ENCODE results near the gene CERS6.

DNA sequence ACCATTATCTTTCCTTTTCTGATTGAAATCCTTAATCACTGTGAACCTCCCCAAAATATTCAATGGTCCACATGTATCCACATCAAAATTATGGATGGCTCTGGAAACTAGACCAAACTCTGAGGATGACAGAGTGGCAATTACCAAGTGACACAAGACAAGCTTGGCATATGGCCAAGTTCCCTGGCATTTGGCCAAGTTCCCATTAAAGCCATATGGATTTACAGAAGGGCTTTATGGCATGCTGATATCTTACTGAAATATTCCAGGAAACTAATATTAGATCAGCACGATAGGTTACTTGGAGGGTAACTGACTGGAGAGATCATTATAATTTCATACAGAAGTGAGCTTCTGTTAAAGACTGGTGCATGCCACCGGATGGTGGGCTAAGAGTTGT, 21.9 kb upstream of the CERS6 start:
- TF ChIP-seq FOXM1 (IDR thresholded peaks at IDR 0.05; ENCODE audit: borderline replicate concordance) (no peak), ELF4 (IDR thresholded peaks at IDR 0.05) (no peak), SP1 (IDR thresholded peaks at IDR 0.05) (no peak), LEF1 (IDR thresholded peaks at IDR 0.05; ENCODE audit: borderline replicate concordance) (no peak), SUZ12 (IDR thresholded peaks at IDR 0.05) (no peak), ARNT (IDR thresholded peaks at IDR 0.05) (no peak), HDGF (IDR thresholded peaks at IDR 0.05; ENCODE audit: borderline replicate concordance) (no peak), FOXK2 (IDR thresholded peaks at IDR 0.05) (no peak)

All from HEK293T (cell line).